ENCODE measurements around the gene IL16. TPM values are rescaled to one million over a fixed set of nuclear protein-coding genes. Genes with fewer than 3 reads are reported as not detected.
A peak's percentile ranks its signal among the peaks of the same experiment; 100 is the strongest.

Gene IL16
- total and polyA plus RNA-seq, 11 donors = 1.2 to 21.6 (median 3.7) TPM

DNA sequence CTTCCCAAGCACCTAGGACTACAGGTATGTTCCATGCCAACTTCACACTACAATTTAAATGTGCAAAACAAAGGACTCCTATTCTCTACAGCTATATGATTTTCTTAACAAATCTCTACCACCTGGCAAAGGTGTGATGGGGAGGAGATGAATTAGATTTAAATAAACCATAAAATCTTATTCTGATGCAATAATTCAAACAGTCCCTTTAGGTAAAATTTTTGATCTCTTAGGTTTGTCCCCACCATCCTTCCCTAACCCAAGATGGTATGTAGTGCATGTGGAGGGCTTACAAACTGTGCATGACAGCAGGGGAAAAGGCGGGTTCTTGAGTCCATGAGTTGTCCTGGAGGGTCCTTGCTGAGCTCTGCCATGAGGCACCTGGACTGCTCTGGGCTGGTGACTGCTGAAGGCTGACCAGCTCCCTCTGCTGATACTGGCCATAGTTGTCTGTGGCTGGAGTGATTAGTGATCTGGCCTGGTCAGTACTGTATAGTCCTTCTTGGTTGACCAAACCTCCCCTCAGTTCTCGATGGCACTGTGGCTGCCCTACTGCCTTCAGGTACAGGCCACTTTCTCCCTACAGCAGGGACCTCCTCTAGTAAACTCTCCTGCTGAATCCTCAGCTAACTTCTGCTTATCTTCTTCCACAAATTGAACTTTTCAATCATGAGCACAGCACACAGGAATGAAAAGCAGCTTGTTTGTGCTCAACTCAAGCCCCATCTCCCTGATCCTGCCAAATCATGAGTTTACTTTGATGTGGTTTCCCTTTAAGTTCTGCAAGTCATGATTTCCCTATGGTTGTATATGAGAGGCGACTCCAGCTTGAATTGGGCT, 32.5 kb upstream of the IL16 start:
- no peak for ATAC-seq
- Histone ChIP-seq H3K4me3 (no peak overlapping the region), H3K36me3 (no peaks in the 10 kb centered on the region), H3K9me3 (no peaks in the 10 kb centered on the region), H3K4me1 (peaks cover 0 to 56% (median 29%) of the 10 kb centered on the region in 12 donors), H3K27me3 (no peaks in the 10 kb centered on the region), H3K27ac (peak overlapping the region in 2 of 12 donors; percentile 39)
- TF ChIP-seq, protein P1, sequence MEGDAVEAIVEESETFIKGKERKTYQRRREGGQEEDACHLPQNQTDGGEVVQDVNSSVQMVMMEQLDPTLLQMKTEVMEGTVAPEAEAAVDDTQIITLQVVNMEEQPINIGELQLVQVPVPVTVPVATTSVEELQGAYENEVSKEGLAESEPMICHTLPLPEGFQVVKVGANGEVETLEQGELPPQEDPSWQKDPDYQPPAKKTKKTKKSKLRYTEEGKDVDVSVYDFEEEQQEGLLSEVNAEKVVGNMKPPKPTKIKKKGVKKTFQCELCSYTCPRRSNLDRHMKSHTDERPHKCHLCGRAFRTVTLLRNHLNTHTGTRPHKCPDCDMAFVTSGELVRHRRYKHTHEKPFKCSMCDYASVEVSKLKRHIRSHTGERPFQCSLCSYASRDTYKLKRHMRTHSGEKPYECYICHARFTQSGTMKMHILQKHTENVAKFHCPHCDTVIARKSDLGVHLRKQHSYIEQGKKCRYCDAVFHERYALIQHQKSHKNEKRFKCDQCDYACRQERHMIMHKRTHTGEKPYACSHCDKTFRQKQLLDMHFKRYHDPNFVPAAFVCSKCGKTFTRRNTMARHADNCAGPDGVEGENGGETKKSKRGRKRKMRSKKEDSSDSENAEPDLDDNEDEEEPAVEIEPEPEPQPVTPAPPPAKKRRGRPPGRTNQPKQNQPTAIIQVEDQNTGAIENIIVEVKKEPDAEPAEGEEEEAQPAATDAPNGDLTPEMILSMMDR (IDR thresholded peaks at IDR 0.05) = no peak
- no peak for TF ChIP-seq POLR2A (IDR thresholded peaks at IDR 0.05)
- DNase-seq = no peak
- WGBS, 4 donors = 79 to 95% (median 87%) methylated on average over 3 of the region's 3 CpGs
- intact Hi-C loops (cut with DNase I) = loop anchor here in 2 of 10 donors (5.0 to 10.0 kb wide), 2 partner anchors 58 to 61 kb away; no protein-coding TSS in a partner anchor

DNA sequence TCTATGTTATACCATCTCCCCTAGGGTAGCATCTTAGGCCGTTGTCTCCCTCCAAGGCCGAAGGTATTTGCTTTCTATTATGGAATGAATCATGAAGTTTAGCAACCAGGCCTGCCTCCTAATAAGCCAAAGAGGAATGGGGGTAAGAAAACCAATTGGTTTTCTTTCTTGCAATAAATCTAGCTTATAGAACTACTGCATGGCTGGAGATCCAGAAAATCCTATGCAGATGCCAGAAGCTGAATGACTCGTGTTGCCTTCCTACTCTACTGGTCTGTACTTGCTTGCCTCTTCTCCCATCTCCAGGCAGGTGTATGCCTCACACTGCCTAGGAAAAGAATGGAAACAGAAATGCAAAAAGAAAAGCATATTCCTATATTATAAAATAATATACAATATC, 31.1 kb upstream of the IL16 start:
- TF ChIP-seq, protein P1 (IDR thresholded peaks at IDR 0.05) = no peak
- TF ChIP-seq POLR2A (IDR thresholded peaks at IDR 0.05) = no peak
- Histone ChIP-seq H3K27me3 (no peaks in the 10 kb centered on the region), H3K4me3 (no peak overlapping the region), H3K4me1 (peaks cover 0 to 55% (median 24%) of the 10 kb centered on the region in 12 donors), H3K27ac (peak overlapping the region in 1 of 12 donors; percentile 56), H3K9me3 (no peaks in the 10 kb centered on the region), H3K36me3 (no peaks in the 10 kb centered on the region)
- DNase-seq (no peak), ATAC-seq (no peak)
- WGBS, 4 donors = 77 to 95% (median 88%) methylated on average over 3 of the region's 3 CpGs
- intact Hi-C loops (cut with DNase I) = loop anchor here in 1 of 10 donors (10.0 kb wide), 1 partner anchor 59 kb away; no protein-coding TSS in a partner anchor

DNA sequence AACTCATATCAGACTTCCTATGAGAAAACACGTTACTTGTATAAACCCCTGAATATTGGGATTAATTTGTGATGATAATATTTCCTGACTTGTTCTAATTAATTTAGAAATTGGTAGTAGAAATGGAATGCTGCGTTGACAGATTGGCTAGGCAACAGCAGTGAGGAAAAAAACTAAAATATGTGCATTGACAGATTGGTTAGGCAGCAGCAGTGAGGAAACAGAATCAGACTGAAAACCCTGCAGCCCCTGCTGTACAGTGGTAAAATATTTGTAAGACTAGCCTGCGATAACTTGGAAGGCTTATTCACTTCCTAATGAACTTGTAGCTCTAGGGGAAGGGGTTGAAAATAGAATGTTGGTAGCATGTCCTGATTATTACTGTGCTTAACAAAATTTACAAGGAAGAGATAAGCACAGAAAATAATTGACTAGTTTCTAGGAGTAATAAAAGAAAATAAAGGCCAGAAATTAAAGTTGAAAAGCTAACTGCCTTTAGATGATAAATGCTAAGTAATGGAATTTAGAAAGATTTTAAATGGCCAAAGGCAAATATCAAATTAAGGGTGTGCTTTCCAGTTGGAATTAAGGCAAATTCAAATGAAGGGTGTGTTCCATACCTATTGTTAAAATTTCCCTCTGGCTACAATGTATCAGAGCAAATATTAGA, 29.9 kb upstream of the IL16 start:
- H3K27me3 ChIP-seq = no peaks in the 10 kb centered on the region
- ATAC-seq (no peak), DNase-seq (no peak)
- 68 to 73% (median 70%) methylated on average over 3 of the region's 3 CpGs for WGBS, 4 donors
- TF ChIP-seq, protein P1 (IDR thresholded peaks at IDR 0.05) = no peak
- TF ChIP-seq POLR2A (IDR thresholded peaks at IDR 0.05) = no peak
- intact Hi-C loops (cut with DNase I) = loop anchor here in 1 of 10 donors (10.0 kb wide), 1 partner anchor 58 kb away; no protein-coding TSS in a partner anchor
- H3K9me3 ChIP-seq = no peaks in the 10 kb centered on the region
- H3K36me3 ChIP-seq = no peaks in the 10 kb centered on the region
- peaks cover 0 to 49% (median 14%) of the 10 kb centered on the region in 12 donors for H3K4me1 ChIP-seq
- H3K27ac ChIP-seq = peak overlapping the region in 10 of 12 donors; percentile 30 to 78 (median 63)
- no peak overlapping the region for H3K4me3 ChIP-seq

DNA sequence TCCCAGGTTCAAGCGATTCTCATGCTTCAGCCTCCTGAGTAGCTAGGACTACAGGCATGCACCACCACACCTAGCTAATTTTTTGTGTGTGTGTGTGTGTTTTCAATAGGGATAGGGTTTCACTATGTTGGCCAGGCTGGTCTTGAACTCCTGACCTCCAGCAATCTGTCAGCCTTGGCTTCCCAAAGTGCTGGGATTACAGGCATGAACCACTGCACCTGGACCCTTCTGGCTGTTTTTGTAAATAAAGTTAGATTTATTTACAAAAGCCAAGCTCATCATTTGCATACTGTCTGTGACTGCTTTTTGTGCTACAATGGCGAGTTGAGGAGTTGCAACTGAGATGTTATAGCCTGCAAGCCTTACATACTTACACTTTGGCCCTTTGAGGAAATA, 28.6 kb upstream of the IL16 start:
- WGBS, 4 donors = 95 to 100% (median 98%) methylated on average over 2 of the region's 2 CpGs
- H3K27me3 ChIP-seq = no peaks in the 10 kb centered on the region
- no peak overlapping the region for H3K4me3 ChIP-seq
- DNase-seq (no peak), ATAC-seq (no peak)
- TF ChIP-seq, protein P1 (IDR thresholded peaks at IDR 0.05) = no peak
- TF ChIP-seq POLR2A (IDR thresholded peaks at IDR 0.05) = no peak
- H3K4me1 ChIP-seq = peaks cover 0 to 46% (median 13%) of the 10 kb centered on the region in 12 donors
- H3K9me3 ChIP-seq = no peaks in the 10 kb centered on the region
- peak overlapping the region in 8 of 12 donors; percentile 25 to 78 (median 64) for H3K27ac ChIP-seq
- intact Hi-C loops (cut with DNase I) = loop anchor here in 1 of 10 donors (10.0 kb wide), 1 partner anchor 57 kb away; no protein-coding TSS in a partner anchor
- no peaks in the 10 kb centered on the region for H3K36me3 ChIP-seq
